ENCODE measurements around the gene PACSIN2. TPM values are rescaled to one million over a fixed set of nuclear protein-coding genes. Genes with fewer than 3 reads are reported as not detected.
"Not testable (repeated sequence)": the region's sequence is repeated elsewhere in the genome, so short reads cannot be mapped to it uniquely, and the experiment has no call there.

The PACSIN2 gene
- total RNA-seq, 2 experiments from 2014 or later, result 27.5 to 30.8 TPM

- ChIA-PET POLR2A (no interaction called here), CTCF (no interaction called here)
- H3K36me3 Mint-ChIP-seq (ENCODE audit: low read depth), result peaks cover 17% of the 10 kb centered on the region
- DNase-seq (no peak), ATAC-seq (no peak)
- no peak overlapping the region for H3K27ac Mint-ChIP-seq
- H3K4me1 Mint-ChIP-seq (ENCODE audit: low read depth), result peaks cover 29% of the 10 kb centered on the region
- no peak overlapping the region for H3K4me3 Mint-ChIP-seq
- no peaks in the 10 kb centered on the region for H3K27me3 Mint-ChIP-seq (ENCODE audit: low read depth)
- H3K9me3 Mint-ChIP-seq (ENCODE audit: insufficient read depth), result no peaks in the 10 kb centered on the region
Measured at GRCh38 chr22:42969348-42969975, 45.5 kb downstream of the PACSIN2 start.

GRCh38 chr22:42967933-42968332 lies 47.0 kb downstream of the PACSIN2 start:
- no peak for ATAC-seq
- ChIA-PET POLR2A (no interaction called here), CTCF (interaction anchor here (0.7 kb wide), 1 partner anchor 20 kb away, joined by 3 read pairs; no protein-coding TSS in a partner anchor)

GRCh38 chr22:42967005-42967404 lies 47.9 kb downstream of the PACSIN2 start:
- Mint-ChIP-seq H3K4me1 (ENCODE audit: low read depth) (peaks cover 34% of the 10 kb centered on the region), H3K9me3 (ENCODE audit: insufficient read depth) (no peaks in the 10 kb centered on the region), H3K36me3 (ENCODE audit: low read depth) (peaks cover 15% of the 10 kb centered on the region), H3K27me3 (ENCODE audit: low read depth) (no peaks in the 10 kb centered on the region), H3K4me3 (no peak overlapping the region), H3K27ac (no peak overlapping the region)
- POLR2A ChIA-PET, result no interaction called here
- CTCF ChIA-PET, result no interaction called here
- DNase-seq, result no peak
- ATAC-seq, result no peak

More at GRCh38 chr22:42967933-42968332, 47.0 kb downstream of the PACSIN2 start:
- Mint-ChIP-seq H3K27me3 (ENCODE audit: low read depth) (no peaks in the 10 kb centered on the region), H3K9me3 (ENCODE audit: insufficient read depth) (no peaks in the 10 kb centered on the region), H3K27ac (no peak overlapping the region), H3K4me1 (ENCODE audit: low read depth) (peaks cover 31% of the 10 kb centered on the region), H3K36me3 (ENCODE audit: low read depth) (peaks cover 17% of the 10 kb centered on the region), H3K4me3 (no peak overlapping the region)
- DNase-seq, result no peak

- POLR2A ChIA-PET, result no interaction called here
Measured at GRCh38 chr22:42966497-42966896, 48.5 kb downstream of the PACSIN2 start.

GRCh38 chr22:42964994-42965699 lies 49.8 kb downstream of the PACSIN2 start:
- Mint-ChIP-seq H3K4me3 (no peak overlapping the region), H3K4me1 (ENCODE audit: low read depth) (peaks cover 48% of the 10 kb centered on the region)

More at GRCh38 chr22:42966497-42966896, 48.5 kb downstream of the PACSIN2 start:
- Mint-ChIP-seq H3K27ac (no peak overlapping the region), H3K36me3 (ENCODE audit: low read depth) (peaks cover 13% of the 10 kb centered on the region), H3K4me3 (no peak overlapping the region), H3K9me3 (ENCODE audit: insufficient read depth) (no peaks in the 10 kb centered on the region), H3K27me3 (ENCODE audit: low read depth) (no peaks in the 10 kb centered on the region), H3K4me1 (ENCODE audit: low read depth) (peaks cover 39% of the 10 kb centered on the region)
- CTCF ChIA-PET, result interaction anchor here (2.3 kb wide), 1 partner anchor 68 kb away, joined by 6 read pairs; no protein-coding TSS in a partner anchor
- DNase-seq (no peak), ATAC-seq (no peak)

GRCh38 chr22:42963231-42963595 lies 51.7 kb downstream of the PACSIN2 start:
- Mint-ChIP-seq H3K4me3 (no peak overlapping the region), H3K36me3 (ENCODE audit: low read depth) (peaks cover 7% of the 10 kb centered on the region), H3K9me3 (ENCODE audit: insufficient read depth) (no peaks in the 10 kb centered on the region), H3K27ac (no peak overlapping the region), H3K27me3 (ENCODE audit: low read depth) (no peaks in the 10 kb centered on the region), H3K4me1 (ENCODE audit: low read depth) (peaks cover 63% of the 10 kb centered on the region)
- ATAC-seq (no peak), DNase-seq (no peak)
- ChIA-PET CTCF (interaction anchor here (1.2 kb wide), 1 partner anchor 68 kb away, joined by 3 read pairs; no protein-coding TSS in a partner anchor), POLR2A (no interaction called here)

More at GRCh38 chr22:42964994-42965699, 49.8 kb downstream of the PACSIN2 start:
- H3K9me3 Mint-ChIP-seq (ENCODE audit: insufficient read depth), result no peaks in the 10 kb centered on the region
- ChIA-PET POLR2A (interaction anchor here (1.3 to 1.4 kb wide), 2 partner anchors 20 to 50 kb away, joined by 4 to 7 read pairs; no protein-coding TSS in a partner anchor), CTCF (interaction anchor here (1.1 to 2.3 kb wide), 3 partner anchors 31 to 69 kb away, joined by 5 to 6 read pairs (median 5); no protein-coding TSS in a partner anchor)
- no peaks in the 10 kb centered on the region for H3K27me3 Mint-ChIP-seq (ENCODE audit: low read depth)
- H3K36me3 Mint-ChIP-seq (ENCODE audit: low read depth), result peaks cover 12% of the 10 kb centered on the region
- peak overlapping the region; percentile 73 for H3K27ac Mint-ChIP-seq
- DNase-seq (peak; percentile 42), ATAC-seq (peak; percentile 76)

GRCh38 chr22:42962295-42963230 lies 52.4 kb downstream of the PACSIN2 start:
- POLR2A ChIA-PET, result no interaction called here
- no peak overlapping the region for H3K27ac Mint-ChIP-seq
- no peak overlapping the region for H3K4me3 Mint-ChIP-seq
- no peaks in the 10 kb centered on the region for H3K9me3 Mint-ChIP-seq (ENCODE audit: insufficient read depth)
- no peak for ATAC-seq
- no peaks in the 10 kb centered on the region for H3K27me3 Mint-ChIP-seq (ENCODE audit: low read depth)
- CTCF ChIA-PET, result no interaction called here
- H3K36me3 Mint-ChIP-seq (ENCODE audit: low read depth), result peaks cover 3% of the 10 kb centered on the region
- DNase-seq, result no peak
- peaks cover 63% of the 10 kb centered on the region for H3K4me1 Mint-ChIP-seq (ENCODE audit: low read depth)

- DNase-seq (no peak), ATAC-seq (no peak)
- no peaks in the 10 kb centered on the region for H3K27me3 Mint-ChIP-seq (ENCODE audit: low read depth)
- ChIA-PET POLR2A (no interaction called here), CTCF (no interaction called here)
- H3K27ac Mint-ChIP-seq, result no peak overlapping the region
- H3K9me3 Mint-ChIP-seq (ENCODE audit: insufficient read depth), result no peaks in the 10 kb centered on the region
- H3K4me1 Mint-ChIP-seq (ENCODE audit: low read depth), result peaks cover 62% of the 10 kb centered on the region
- H3K36me3 Mint-ChIP-seq (ENCODE audit: low read depth), result peaks cover 3% of the 10 kb centered on the region
- no peak overlapping the region for H3K4me3 Mint-ChIP-seq
Measured at GRCh38 chr22:42961810-42962209, 53.1 kb downstream of the PACSIN2 start.

- CTCF ChIA-PET; ATAC-seq; H3K36me3 Mint-ChIP-seq (ENCODE audit: low read depth): not testable (repeated sequence)
Measured at GRCh38 chr22:42961400-42961690, 53.6 kb downstream of the PACSIN2 start.

GRCh38 chr22:42960531-42961399 lies 54.2 kb downstream of the PACSIN2 start:
- CTCF ChIA-PET, result interaction anchor here (3.0 kb wide), 1 partner anchor 15 kb away, joined by 11 read pairs; no protein-coding TSS in a partner anchor
- no peak for ATAC-seq
- POLR2A ChIA-PET, result interaction anchor here (0.8 kb wide), 1 partner anchor 14 kb away, joined by 5 read pairs; no protein-coding TSS in a partner anchor
- Mint-ChIP-seq H3K36me3 (ENCODE audit: low read depth) (peaks cover 3% of the 10 kb centered on the region), H3K4me1 (ENCODE audit: low read depth) (peaks cover 54% of the 10 kb centered on the region), H3K4me3 (no peak overlapping the region), H3K27ac (no peak overlapping the region), H3K9me3 (ENCODE audit: insufficient read depth) (no peaks in the 10 kb centered on the region), H3K27me3 (ENCODE audit: low read depth) (no peaks in the 10 kb centered on the region)
- no peak for DNase-seq

More at GRCh38 chr22:42961400-42961690, 53.6 kb downstream of the PACSIN2 start:
- DNase-seq; H3K27me3 Mint-ChIP-seq (ENCODE audit: low read depth); H3K4me3 Mint-ChIP-seq; POLR2A ChIA-PET; H3K9me3 Mint-ChIP-seq (ENCODE audit: insufficient read depth); H3K27ac Mint-ChIP-seq: not testable (repeated sequence)
- peaks cover 57% of the 10 kb centered on the region for H3K4me1 Mint-ChIP-seq (ENCODE audit: low read depth)

All from activated CD8-positive, alpha-beta T cell treated with anti-CD3 and anti-CD28 coated beads, Interleukin-2, amount 10 ng/mL, durations not matched to agents 7 days and 5 days (primary cell).